AML-193 (cell line): Measurements from ENCODE around the gene MORC1.

Experiments used
- DNase-seq, 2 experiments: peaks; one replicate each; lab custom pipeline; 2025; lab: John Stamatoyannopoulos, UW

Gene MORC1

DNA sequence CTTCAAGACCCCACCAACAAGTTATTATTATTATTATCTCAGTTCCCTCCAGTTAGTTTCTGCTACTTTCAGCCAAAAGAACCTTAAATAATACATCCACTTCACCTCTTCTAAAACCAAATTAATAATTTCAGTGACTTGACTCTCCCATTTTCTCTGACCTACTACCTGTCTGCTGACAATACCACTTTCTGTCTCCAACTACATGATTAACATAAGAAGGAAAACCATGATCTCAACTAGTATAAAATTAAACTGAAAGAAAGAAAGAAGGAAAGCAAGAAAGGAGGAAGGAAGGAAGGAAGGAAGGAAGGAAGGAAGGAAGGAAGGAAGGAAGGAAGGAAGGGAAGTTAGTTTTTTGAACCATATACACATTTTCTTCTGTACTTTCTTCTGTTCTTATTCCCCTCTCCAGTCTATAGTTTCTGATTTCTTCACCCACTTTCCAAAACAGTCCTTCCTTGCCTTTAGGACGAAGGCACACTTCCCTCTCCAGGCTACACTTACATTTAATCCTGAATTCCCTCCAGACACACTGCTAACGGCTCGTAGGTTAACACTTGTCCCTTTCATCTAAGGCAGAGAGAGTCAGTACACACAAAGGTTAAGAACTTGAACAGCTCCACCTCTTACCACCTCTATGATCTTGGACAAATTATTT is 84.8 kb downstream of the MORC1 start:
- DNase-seq: no peak

DNA sequence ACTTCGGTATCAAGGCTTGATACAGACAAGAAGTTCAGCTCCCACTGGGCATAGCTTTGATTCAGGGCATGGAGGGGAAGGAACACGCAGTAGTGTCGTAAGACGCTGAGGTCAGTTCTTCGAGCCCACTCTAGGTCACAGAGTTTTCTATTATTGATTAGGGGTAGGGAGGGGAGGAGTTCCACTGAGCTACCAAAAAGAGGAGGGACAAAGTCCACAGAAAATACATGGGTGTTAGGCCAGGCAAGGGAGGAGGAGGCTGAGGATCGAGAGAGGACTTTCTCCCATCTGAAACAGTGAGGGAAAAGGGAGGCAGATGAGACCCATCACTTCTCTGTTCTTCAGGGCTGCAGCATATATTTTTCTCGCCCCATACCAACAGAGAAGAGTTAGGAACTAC is 89.2 kb downstream of the MORC1 start:
- no peak for DNase-seq

DNA sequence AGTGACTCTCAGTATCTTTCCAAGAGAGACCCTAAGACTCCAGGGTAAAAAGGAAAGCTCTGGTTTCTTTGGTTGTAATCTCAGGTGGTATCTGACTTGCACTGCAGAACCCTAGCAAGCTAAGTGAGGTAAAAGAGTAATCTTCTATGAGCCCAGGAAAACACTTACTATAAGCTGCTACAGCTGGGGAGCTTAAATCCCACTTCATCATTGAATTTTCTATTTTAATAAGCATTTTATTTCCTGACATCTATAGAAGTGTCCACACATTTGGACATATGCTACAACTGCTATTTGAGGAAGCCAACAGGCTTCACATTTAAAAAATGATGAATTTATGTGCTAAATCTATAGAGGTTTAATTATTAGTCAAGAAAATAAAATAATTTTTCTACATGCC is 91.1 kb downstream of the MORC1 start:
- no peak for DNase-seq

DNA sequence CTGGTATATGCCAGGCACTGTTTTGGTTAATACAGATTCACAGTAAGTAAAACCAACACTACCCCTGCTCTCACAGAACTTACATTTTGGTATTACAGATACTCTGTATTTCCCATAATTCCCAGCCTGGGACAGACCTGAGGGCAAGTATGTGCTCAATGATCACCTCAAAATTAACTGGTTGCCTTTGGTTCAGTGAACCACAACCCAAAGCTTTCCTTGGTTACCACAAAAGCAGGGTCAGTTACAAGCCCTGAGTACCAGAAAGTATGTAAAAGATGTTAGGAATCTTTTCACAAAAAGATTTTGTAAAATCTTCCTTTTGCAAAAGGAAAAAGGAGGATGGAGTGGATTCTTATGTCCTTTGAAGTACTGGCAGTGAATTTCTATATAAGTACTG is 92.0 kb downstream of the MORC1 start:
- no peak for DNase-seq

DNA sequence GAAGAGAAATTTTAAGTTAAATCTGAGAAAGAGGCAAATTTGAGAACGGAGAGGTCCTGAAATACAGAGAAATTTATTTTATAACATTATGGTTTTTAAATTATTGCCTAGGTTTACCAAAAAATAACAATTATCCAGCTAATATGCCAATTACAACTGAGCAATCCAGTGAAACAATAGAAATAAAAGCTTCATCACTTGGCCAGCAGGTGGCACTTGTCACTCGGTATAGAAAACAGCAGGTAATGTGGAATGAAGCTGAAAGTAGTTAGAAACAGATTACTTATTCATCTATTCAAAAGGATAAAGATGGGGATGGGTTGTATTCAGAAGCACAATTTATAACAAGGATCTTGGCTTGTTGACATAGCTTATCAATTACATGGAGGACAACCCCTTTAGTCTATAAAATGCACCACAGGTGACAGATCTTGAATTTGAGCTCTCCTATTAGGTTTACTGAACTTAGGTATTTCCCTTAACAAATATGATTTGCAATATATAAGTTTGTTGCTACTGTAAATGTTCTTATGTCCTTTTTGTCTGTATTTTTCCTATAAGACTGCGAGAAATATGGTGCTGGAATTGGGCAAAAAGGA is 94.2 kb downstream of the MORC1 start:
- DNase-seq: peak; percentile 41 to 63

DNA sequence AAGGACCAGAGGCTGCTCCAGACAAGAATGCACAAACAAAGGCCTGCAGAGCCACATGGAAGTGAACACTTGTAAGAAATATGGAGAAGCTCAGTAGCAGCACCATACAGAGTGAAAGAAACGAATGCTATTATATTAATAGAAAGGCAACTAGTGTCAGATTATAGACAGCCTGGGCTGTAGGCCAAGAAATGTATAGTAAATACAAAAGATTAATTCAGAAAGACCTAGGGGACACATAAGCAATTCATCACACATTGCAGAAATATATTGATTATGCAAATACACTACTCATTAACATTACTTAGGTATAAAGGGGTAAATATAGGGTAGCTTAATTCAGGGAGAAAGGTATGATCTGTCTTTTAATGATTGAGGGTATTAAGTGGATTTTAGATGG is 94.8 kb downstream of the MORC1 start:
- no peak for DNase-seq

DNA sequence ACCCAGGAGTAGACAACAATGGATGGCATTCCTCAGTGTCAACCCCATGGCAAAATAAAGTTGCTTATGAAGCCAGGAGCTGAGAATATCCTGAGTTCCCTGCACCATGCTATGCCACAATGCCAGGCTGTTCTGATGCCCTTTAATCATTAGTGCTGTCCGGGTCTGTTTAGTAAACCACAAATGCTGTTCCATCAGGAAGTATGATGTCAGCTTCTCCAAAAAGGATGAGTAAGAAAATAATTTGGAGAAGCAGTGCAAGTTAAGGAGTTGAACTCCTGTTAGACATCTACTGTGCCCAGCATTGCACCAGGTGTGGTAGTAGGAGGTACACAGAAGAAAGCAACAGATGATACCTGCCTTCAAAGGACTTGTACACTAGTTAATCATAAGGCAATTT is 96.4 kb downstream of the MORC1 start:
- DNase-seq: no peak

DNA sequence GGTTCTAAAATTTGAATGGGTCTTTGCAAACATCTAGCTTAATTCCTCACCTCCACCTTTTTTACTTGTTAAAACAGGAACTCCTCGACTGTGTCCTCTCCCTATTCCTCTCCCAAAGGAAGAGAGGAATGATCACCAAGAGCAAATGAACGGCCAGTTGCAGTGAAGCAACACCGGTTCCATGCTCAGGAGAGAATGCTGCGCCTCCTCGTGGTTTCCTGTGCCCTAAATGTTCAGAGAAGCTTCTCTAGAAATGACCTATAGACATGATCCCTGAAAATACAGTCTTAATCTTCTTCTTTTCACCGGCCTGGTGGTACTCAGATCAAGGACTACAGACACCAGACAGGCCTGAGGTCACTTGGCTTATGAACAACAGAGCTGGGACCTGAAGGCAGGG is 99.1 kb downstream of the MORC1 start:
- DNase-seq: no peak

DNA sequence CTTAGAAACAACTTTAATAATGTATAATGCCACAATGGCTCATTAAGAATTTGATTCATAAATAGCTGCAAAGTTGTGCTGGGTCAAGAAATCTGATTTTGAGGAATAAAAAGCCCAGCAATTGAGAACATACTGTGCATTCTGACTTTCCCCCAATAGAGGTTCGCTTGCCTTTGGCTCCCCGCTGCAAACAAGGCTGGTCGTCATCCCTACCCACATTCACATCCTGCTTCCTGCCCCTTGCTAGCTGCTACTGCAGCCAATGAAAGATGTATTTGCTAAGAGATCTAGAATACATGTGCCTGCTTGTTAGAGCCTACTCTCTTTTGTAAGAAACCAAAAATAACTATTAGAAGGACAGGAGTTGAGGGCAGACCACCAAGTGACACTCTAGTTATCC is 112.5 kb downstream of the MORC1 start:
- no peak for DNase-seq

DNA sequence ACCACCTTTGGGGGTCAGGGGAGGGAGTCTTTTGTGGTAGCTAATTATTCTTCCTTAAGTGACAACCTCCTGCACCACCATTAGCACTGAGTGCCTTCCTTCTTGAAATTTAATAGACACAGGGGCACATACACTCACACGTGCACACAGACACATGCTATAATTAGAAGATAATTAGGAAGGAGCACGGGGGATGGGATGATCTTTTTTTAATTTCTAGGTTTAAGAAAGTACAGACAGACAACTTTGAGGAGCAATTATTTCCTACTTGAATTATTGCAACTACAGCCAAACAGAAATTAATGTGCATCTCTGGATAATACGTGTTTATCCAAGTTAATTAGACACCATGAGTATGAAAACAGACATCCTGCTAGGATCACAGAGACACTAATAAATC is 119.5 kb downstream of the MORC1 start:
- no peak for DNase-seq

DNA sequence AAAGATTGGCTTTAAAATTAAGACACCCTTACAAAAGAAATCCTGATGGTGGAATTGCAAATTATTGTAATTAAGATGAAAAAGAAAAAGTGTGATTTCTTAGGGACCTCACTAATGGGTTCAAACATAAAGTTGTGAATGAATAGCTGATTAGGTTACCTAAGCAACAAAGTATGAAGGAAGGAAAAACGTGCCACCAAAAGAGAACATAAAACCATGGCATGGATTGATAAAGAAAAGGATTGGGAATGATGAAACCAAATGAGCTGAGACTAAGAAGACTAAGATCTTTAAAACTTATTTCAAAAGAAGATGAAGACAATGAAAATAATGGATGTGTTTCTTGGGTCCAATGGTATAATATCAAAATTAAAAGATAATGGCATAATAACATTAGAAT is 132.1 kb downstream of the MORC1 start:
- no peak for DNase-seq

DNA sequence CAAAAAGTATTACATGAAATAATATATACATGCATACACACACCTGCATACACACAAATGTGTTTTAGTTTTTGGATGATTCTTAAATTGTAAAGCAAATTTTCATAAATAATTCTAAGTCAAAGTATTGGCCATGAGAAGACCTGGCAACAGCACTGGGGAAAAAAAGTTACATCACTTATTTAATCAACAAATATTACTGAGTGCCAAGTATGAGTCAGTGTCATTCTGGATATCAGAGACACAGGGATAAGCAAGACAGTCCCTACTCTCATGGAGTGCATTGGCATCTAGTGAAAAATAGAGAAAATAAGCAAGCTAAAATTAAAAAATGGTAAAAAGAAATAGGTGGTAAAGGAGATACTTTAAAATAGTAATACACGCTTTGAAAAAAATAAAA is 134.9 kb downstream of the MORC1 start:
- DNase-seq: no peak

DNA sequence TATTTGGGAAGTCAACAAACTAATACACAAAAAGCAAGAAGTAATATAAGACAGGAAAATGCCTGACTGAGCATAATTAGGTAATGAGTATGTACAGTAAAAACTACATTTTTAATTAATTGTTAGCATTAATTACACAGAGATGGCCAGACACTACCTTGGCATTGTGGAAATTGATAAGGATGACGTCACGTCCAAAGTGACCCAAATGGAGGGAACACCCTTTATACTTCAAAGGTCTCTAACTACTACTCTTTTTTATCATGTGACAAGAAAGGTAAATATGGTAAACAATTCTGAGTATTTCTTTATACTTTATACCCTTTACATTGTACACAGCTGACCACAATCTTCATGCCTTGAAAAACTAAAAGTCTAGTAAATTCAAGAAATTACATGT is 141.9 kb downstream of the MORC1 start:
- DNase-seq: no peak

DNA sequence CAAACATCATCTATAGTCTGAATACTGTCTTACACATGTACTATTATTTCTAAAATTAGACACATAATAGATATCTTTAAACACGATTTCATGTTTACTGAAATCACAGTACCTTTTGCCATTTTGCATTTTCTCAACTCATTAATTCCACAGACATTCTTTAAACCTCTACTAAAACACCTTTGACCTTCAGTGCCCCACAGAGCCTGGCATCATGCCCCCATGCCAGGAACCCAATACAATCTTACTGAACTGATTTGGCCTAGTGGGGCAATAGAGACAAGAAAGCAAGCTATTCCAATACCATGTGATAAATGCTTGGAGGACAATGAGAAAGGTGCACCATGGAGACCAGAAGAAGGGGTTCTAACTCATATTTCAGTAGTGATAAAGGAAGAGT is 144.9 kb downstream of the MORC1 start:
- no peak for DNase-seq

DNA sequence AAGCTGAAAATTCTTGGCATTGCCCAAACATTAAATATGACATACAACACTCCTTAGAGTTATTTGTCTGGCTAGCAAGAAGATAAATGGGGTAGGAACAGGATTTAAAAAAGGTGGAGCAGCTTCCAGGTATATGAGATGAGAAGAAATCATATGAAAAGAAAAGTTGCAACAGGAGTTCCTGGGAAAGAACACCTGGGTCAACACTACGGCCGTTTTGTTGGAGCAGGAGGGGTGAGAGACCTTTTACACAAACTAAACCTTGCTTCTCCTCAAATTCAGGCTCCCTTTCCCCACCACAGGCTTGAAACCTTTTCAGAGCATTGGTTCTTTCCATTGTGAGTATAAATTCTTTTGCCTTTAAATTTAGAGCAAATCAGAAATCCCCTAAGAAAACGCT is 145.5 kb downstream of the MORC1 start:
- DNase-seq: no peak

DNA sequence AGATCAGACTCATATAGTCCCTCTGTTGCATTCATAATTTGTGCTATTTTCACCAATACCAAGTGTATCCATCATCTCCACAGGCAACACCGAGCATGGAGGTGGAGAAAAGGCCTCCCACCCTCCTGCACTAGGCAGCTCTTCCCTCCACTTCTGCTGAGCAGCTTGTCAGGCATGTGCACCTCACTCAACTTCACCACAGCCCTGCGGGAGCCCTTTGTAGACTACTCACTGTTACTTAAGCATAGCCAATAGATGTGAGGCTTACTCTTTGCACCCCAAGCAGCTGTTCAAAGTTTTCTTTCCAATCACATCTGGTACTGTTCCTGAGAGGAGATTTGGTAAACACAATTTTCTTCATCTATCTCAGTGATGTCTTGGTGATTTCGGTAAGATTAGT is 147.4 kb downstream of the MORC1 start:
- DNase-seq: no peak

DNA sequence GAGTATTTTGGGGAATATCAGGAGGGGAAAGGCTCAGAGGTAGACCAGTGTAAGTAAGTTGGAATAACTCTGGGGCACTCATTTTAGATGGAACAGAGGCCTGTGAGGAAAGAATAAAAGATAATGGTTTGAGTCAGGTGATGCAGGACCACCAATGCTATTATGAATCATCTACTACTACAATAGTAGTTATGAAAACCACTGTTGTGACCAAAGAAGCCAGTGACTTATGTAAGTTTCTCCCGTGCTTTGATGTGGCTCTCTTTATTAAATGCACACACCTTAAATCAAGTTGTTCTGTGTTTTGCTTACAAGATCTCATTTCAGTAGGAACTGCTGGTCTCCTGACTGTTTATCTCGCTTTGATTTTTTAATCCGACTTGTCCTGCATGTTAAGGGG is 151.2 kb downstream of the MORC1 start:
- DNase-seq: no peak

DNA sequence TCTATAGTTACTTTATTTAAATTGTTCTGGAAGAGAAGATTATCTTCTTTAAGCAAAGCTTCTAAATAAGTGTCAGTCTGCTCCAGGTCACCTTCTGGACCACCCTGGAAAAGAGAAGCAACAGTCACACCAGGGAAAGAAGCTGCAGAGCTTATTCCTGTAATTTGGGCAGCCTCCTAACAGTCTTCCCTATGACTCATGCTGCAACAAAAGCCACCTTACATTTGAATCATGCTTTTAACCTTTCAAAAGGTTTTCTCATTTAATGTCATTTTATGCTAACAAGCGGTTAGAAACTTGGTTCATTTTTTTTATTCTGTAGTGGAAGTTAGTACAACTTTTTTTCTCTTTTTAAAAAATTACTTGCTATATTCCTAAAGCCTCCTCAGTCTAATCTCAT is 158.9 kb downstream of the MORC1 start:
- DNase-seq: no peak

DNA sequence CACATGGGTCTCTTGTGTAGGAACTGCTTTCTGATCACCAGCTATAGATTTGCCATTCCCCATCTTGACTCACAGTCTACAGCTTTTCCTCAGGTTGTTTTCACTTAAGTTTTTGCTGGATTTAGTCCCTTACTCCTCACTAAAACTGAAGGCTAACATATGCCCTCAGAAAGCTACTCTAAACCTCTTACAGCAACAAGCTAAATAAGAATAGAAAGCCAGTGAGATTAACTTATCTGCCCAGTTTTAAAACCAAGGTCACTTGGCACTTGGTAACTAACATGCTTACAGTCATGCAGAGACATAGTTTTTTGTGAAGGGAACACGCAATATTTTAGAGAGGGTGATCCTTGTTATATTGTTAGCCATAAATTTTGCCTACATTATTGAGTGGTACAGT is 164.2 kb downstream of the MORC1 start, which contains the start of gene GUCA1C:
TSS of gene GUCA1C (minus strand) at position 180 of the 400 bp plus-strand sequence. CDS start at position 63, 117 bp downstream.
- no peak for DNase-seq

DNA sequence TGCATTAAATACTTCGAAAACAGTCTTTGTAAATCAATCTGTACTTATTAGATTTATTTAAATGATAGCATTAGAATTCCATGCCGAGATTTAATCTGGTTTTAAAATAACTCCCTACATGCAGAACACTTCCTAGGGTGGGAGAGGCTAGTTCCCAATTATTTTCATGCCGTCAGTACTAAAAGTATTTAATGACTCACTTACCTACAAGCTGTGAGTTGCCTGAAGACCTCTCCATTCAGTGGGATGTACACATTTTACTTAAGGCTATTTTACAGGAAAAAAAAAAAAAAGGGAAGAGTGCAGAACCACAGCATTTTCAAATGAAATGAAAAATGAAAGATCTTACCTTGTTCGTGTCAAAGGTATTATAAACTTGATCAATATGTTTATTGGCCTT is 164.7 kb downstream of the MORC1 start:
- DNase-seq: no peak

DNA sequence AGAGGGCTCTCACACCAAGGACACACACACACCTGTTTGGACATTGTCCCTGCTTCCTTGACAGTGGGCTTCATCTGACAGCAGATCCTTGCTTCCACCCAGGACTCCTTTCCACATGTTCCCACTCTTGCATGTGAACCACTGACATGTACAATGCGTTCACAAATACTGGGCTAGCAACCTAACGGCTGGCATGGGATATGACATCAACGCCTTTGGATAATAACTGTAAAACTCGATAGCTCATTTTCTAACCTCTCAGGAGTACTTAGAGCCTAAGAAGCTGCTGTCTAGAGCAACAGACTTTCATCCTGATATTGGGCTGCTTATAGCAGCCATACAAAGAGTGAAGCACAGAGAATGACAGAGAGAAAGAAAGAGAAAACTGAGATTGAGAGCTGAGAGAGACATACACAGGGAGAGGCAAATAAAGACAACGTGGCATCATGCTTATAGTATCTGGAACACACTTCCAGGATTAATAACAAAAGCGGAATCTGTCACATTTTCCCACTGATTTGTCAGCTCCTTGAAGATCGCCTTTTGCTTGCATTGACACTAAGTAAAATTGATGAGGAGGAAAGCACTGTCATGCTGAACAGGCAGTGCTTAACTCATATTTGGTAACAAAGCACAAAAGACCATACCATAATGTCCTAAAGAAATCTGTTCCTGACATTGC is 166.0 kb downstream of the MORC1 start:
- no peak for DNase-seq

DNA sequence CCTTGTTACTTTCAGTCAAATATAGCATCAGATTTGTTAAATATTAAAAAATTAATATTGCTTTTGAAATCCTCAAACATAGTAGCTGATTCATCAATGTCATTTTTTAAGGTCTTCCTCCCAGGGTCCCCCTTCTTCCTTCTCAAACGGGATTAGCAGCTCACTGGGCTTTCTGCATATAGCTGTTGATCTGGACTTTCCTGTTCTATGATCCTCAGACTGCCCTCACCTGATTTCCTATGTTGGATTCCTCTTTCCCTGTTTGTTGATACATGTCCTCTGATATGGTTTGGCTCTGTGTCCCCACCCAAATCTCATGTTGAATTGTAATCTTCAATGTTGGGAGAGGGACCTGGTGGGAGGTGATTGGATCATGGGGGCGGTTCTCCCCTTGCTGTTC is 170.1 kb downstream of the MORC1 start:
- DNase-seq: no peak
